ENCODE measurements around the gene GALNT17.

The GALNT17 gene

DNA sequence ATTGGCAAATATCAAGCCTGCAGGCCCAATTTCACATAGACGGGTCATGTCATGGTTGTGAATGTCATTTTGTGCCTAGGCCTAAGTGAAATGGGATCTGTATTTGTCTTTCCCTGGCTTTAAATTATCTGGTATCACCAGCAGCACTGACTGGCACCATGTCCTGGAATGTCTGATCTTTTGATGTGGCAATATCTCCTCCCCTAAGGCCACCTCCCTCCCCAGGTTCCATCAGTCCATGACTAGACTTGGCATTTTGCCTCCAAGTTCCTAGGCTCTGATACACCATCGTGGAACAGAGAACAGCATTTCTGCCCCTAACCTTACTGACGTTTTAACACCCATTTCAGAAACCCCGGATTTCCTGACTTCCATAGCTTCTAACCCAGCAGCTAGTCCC lies 513.9 kb downstream of the GALNT17 start:
- no peak for DNase-seq

DNA sequence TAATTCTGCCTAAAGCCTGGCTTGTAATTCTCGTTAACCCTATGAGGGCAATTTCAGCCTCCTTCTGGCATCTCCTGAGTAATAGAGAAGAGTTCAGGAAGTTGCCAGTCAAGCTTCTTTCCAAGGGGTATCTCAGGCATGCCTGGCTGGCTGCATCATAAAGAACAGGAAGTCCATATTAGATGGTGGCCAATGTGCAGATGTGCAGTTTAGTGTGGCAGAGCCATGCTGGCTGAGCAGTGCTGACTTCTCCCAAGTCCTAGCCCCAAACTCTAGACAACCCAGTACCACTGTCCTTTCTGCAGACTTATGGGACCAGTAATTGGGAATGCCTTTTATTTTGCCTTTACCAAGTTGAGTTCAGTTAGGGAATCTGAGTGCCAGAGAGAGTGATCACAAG lies 517.9 kb downstream of the GALNT17 start:
- DNase-seq, result no peak

DNA sequence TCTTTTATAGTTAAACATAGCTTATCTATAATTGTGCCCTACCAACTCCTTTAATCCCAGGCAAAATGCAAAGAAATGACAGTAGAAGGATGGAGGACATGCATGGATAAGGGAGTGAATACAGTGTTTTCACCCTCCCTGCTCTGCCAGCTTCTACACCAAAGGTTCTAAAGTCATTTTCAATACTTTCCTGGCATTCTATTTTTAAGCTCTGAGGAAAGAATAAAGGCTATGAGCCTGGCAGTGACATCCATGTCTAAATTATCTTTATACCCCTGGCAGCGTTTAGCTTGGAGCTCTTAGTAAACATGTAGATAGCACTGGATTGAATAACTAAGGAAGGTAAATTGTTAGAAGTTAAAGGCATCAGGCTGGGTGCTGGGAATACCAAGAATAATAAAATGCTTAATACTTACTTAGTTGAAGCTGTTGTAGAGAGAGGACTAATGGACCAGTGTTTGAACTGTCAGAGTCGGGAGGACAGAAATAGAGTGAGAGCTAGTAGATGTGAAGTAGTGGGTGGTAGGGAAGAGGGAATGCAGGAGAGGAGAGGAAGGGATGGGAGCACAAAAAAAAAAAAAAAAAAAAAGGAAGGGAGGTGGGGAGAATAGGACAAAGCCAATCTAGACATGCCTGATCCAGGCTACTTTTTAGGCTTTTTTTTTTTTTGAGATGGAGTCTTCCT lies 518.9 kb downstream of the GALNT17 start:
- DNase-seq, result no peak

DNA sequence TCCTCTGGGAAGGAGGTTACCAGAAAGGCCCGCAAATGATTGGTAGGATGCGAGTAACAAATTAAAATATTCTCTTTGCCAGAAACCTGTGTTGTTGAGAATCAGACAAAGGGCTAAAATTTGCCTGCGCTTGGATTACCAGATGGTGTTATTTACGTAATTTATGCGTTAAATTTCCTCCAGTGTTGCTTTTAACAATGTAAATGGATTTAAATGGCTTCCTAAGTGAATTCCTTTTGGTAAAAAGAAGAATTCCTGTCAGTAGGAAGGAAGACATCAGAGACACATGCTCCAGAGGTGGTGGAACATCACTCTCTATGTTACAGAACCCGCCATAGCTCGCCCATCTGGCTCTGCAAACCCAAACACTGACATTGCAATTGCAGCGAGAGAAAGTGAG lies 520.6 kb downstream of the GALNT17 start:
- no peak for DNase-seq

DNA sequence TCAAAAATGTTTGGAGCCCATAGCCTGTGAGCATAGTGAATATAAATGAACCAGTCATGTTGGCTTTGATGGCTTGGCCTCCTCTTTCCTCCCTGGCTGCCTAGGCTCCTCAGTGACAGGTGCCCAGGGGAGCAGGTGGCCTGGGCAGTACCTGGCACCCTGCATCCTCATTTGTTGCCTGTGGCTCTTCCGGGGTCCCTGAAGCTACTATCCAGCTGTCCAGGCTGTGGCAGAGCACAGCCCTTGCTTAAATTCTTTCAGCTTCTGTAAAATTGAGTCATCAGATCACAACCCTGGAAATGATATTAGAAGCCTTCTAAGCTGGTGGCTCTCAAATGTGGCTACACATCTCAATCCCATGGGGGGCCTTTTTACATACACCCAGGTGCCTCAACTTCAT lies 525.4 kb downstream of the GALNT17 start:
- no peak for DNase-seq

DNA sequence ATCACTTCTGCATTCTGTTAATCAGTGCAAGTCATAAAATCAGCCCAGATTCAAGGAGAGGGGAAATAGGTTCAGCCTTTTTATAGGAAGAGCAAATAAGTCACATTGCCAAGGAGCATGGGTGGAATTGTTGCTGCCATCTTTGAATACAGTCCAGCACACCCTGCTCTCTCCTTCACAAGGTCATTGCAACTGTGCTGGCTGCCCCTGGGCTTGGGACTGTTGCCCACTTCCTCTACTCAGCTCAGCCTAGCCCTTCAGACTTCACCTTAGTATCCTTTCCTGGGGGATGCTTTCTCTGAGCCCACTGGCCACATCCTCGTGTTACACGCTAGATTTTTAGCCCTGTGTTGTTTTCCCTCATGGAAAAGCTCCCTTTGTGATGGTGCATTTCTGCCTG lies 527.7 kb downstream of the GALNT17 start:
- DNase-seq, result no peak

DNA sequence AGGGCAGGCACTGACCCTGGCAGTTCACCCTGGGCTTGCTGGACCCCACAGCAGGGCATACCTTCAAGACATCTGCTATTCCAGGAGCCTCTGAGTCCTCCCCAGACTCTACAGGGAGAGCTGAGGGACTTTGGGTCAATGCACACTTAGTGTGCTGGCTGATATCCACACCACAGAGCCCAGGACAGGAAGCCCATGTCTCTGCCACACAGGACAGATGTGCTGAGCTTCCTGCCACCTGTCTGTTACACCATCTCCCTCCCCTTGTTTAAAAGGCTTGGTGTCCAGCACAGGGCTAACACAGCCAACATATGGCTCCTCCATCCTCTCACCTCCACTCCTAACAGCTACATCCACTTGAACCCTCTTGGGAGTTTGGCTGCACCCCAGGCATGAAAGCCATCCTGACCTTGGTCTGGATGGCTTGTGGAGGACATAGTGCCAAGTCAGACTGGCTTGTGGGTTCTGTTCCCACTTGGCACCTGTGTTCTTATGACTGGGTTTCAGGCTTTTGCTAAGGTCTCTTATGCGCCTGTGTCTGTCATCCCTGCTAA lies 529.8 kb downstream of the GALNT17 start:
- DNase-seq, result no peak

DNA sequence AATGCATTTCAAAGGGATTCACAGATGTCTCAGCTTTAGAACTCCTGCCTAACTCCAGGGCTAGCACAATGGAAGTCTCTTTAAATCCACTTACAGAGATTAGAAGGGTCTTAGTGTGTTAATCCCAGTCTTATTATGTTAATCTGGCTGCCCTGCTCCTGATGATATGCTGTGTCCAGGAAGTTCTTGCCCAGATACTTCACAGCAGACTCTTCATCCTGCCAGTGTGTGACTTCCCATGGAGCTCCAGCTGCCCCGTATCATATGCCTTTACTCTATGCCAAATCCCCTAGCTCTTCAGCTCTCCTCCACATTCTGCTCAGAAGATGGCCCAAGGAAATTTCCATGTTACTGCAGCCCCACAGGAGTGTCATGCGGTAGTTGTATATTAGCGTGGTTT lies 533.8 kb downstream of the GALNT17 start:
- no peak for DNase-seq

DNA sequence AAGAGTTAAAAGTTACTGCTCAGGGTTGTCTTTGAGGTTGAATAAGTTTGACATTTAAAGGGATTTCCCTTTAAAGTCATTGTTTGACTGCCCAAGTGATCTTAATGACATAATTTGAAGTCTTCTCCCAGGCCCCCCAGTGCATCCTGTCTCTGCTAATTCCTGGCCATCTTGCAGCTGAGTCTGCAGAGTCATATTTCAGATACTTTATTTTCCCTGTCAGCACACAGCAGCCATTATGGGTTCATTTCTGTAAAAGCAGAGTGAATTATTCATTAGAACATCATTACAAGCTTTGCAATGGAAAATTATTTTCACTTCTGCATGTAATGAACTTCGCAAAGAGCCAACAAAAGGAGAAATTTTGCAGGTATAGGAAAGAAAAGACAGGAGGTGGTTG lies 536.6 kb downstream of the GALNT17 start:
- no peak for DNase-seq

DNA sequence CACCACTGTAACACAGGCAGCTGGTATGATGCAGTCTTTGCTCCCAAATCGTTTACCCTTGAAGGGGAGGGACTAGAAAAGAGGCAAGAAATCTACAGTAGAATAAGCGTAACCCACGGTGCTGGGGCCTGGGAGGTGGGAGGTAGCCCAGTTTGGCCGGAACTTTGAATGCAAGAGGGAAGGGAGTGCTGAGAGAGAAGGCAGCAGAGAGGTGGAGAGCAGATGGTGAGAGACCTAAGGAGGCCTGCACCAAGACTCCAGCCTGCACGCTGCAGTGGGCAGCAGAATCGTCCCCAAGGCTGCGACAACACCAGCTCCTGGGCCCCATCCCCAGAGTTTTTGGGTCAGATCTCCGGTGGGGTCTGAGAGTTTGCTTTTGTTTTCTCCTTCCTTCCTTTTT lies 547.5 kb downstream of the GALNT17 start:
- DNase-seq, result no peak

DNA sequence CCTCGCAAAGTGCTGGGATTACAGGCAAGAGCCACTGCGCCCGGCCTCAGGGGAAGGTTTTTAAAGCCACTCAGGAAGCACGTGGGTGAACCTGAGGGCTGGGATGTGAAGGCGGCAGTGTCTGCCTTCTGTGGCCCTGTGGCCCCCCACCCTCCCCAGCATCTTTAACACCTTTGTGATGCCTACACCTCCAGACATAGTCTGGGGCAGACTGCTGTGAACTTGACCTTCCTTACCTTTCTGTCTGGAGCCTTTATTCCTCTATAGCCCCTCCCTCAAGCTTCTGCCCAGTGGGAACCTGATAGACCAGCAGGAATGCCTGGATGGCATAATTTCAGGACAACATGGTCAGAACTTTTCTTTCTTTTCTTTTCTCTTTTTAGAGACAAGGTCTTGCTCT lies 550.2 kb downstream of the GALNT17 start:
- DNase-seq, result no peak

DNA sequence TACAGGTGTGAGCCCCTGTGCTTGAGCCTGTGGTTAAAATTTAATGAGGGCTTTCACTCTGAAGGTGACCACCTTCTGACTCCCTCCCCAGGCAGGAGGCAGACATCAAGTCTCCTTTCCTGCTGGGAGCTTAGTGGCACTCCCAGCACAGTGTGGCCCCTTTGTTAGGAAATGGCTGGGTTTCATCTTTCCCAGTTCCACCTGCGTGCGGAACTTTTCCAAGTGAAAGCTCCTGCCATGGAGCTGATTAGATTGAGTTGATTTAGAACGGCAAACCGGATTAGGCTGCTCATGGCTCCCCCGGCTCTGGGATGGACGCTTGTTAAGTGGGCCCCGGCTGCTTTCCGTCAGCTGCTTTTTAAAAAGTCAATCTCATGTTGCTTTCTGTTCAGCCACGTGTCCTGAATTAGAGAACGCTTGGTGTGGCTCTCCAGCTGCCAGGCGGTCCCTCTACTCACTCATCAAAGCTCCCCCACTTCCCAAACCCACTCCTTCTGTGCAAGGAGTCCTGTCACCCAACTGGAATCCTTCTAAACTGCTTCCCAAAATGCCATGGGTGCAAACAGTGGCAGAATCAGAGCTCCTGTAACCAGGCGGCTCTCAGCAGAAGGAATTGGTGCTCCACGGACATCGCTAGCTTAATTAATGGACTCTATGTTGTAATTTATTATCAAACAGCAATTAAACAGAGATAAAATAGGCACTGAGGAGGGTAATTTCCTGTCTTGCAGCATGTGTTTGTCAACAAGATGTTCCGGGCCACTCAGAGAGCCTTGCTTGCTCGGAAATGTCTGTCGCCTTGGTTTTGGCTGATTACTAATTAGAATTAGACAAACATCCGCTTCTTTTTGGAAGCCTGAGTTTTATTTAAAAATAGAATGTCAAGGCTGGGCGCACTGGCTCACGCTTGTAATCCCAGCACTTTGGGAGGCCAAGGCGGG lies 551.2 kb downstream of the GALNT17 start:
- DNase-seq, result no peak

DNA sequence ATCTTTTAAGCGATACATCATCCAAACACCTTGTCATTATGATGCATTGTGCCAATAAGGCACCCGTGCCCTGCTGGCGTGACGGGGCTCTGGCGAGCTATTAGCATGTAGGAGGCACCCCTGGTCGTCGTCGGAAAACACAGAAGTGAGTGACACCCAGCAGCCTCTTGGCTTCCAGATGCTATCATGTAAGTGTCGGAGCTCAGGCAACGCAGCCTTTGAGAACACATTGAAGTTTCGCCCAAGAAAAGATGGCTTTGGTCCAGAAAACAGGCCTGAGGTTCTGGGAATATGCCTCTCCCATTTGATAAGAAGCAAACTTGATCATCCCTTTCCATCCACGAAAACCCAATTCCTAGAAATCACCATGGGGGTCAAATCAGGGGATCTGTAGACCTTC lies 555.3 kb downstream of the GALNT17 start:
- DNase-seq, result no peak

DNA sequence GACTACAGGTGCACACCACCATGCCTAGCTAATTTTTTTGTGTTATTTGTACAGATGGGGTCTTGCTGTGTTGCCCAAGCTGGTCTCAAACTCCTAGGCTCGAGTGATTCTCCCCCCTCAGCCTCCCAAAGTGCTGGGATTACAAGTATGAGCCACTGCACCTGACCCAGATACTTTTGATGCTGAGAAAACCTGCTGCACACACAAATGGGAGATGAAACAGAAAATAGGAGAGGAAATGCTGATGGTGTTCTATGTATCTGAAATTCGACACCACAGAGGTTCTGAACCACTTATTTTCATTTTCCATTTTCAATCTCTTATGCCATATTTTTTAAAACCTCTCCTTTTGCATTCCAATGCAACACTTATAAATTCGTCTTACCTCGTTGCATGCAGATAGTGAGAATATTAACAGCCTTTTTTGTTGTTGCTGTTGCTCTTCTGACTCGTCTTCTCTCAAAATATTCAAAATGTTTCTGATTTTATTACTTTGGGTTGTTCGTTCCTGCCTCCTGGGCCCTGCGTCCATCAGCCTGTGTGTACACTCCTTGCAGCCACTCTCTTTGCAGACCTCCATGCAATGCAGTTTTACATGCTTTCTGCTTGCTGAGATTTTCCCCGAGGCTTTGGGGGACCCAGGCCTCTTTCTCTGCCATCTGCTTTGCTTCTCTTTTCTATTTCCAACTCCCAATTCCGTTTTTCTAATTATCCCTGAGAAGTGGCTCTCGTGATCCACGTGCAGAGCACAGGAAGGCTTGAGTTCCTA lies 556.1 kb downstream of the GALNT17 start:
- no peak for DNase-seq

DNA sequence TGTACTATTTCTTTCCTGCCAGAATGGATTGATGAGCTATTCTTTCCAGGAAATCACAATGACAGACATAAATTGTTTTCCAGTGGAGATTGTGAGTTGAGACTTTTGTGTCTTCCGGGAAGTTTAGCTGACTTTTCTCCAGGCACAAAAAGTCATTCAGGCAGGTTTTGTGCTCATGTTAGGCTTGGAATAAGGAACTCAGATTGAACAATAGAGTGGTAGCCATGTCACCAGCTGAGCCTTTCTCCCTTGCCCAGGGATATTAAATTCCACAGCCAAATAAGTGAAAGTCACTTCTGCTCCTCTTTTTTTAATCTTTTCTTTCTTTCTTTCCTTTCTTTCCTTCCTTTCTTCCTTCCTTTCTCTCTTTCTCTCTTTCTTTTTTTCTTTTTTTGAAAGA lies 559.6 kb downstream of the GALNT17 start:
- DNase-seq, result no peak

DNA sequence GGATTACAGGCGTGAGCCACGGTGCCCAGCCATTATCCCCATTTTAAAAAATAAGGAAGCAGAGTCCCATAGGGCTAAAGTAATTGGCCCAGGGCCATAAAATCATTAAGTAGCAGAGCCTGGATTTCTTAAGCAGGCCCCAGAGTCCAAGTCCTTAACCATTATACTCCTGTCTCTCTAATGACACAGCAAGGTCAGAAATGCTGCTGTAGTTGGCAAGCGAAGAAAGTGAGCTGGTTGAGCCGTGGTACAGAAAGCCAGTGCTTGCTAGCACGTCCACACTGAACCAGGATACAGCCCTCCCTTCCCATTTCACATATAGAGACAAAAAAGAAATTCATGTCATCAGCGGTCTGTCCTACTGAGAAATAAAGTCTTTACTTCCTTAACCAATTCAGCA lies 562.7 kb downstream of the GALNT17 start:
- no peak for DNase-seq

DNA sequence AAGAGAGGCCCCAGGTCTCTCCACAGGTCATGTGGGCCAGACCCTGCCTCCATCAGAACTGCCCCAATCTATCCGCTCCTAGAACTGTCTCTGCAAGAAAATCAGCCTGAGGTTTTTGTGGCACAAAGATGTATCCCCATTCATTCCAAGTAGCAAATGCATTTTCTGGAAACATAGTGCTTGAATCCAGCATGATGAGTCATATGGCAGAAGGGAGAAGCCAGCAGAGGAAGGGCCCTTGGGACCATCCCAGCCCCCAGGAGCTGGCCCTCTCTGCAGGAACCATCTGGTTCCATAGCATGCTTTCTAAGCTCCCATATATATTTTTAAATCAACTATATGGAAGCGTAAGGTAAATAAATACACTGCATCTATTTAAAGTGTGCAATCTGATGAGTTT lies 563.2 kb downstream of the GALNT17 start:
- DNase-seq, result no peak

DNA sequence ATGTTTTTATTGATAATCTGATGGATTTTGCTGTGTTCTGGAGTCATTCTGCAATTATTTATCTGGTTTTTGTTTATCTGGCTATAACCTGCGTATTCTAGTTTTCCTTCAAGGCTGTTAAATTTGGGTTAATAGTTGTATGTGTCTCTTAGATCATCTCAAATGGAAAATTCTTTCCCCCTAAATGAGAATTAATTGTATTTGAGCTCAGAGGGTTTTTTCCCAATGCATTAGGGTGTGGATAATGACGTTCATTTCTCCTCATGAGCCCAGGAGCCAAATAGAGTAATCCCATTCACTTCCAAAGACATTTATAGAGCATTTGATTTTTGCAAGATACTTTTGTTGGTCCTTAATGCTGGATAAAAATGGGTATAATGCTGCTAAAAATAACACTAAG lies 564.6 kb downstream of the GALNT17 start:
- DNase-seq, result no peak

DNA sequence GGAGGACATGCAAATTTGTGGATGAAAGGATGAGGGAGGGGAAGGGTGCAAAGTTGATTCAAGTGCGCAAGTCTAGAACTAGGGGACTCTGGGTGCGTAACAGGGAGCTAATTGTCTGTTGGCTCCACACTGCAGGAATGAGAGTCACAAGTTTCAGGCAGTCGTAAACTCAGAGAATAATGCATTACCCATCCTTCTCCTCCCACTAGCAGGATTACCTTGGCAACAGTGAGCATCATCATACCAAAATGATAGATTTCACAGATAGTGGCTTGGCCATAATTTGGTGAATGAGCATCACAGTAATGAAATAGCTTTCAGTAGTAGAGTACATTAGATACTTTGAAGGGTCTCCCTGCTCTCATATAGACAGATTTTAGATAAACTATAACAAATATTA lies 565.5 kb downstream of the GALNT17 start:
- no peak for DNase-seq

DNA sequence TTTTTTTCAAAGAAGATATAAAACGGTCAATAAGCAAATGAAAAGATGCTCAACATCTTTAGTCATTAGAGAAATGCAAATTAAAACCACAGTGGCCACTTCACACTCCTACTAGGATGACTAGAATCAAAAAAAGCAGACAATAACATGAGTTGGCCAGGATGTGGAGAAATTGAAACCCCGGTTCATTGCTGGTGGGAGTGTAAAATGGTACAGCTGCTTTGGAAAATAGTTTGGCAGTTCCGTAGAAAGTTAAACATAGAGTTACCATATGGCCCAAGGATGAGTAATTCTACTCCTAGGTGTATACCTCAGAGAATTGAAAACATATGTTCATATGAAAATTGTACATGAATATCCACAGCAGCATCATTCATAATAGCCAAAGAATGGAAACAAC lies 573.3 kb downstream of the GALNT17 start:
- no peak for DNase-seq

DNA sequence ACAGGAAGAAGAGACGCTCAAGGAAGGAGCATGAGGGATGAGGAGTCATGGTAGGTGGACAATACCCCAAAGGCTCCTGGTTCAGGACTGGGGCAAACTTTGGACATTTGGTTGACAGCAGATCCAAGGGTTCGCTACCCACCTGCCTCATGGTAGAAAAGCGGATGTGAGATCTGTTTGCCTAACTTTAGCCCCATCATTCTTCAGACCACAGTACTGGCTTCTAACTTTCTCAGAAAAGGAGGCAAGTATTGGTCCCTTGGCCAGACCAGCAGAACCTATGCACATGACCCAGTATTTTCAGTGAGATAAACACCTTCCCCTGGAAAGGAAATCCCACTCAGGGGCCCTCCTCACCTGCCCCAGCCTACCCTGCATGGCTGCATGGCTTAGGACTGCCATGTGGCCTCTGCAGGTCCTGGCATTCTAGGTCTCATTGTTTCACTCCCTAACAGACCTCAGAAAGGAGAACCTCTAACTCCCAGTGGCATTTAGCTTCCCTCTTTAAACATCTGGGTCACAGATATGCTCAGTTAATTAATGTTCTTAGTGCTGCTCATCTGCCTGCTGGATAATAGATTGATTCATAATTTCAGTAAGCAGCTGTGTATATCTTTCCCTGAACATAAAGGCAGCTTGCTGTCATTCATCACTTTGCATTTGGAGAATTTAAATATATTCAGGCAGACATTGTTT lies 574.1 kb downstream of the GALNT17 start:
- DNase-seq, result no peak

DNA sequence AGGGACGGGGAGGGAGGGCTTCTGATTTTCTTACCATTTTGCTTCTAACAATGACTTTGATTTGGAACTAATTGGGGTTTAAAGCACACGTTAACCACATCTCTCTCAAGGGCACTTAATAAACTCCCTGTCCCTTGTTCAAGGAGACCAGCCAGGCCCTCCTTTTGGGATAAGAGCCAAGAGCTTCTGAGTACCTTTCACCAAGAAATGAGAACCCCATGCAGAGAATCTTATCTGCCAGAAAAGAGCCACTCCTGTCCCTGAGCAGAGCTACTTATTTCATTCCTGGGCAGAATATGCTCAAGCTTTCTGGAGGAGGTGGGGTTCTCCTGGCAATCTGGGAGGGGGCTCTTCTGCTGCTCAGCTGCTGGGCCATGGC lies 574.6 kb downstream of the GALNT17 start:
- no peak for DNase-seq

DNA sequence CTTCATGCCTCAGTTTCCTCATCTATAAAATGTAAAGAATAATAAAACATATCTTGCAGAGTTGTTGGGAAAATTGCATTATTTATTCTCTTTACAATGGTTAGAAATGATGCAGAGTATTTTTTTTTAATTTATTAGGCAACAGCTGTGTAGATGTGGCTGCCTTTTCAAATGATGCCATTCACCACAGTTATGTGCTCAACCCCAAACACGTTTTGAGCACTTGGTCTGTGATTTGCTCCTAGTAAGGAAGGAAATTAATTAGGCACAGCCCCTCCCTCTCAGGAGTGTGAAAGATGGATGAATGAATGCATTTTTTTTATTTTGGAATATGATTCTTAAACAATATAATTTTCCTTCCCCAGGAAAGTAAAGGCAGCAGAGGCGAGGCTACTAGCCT lies 575.1 kb downstream of the GALNT17 start:
- no peak for DNase-seq

Data from CD4-positive, alpha-beta T cell treated with Interferon gamma for 1 hour (primary cell).